Ammon's horn (tissue), 1 donor: ENCODE measurements around the gene CZIB.
"Not testable (repeated sequence)": the region's sequence is repeated elsewhere in the genome, so short reads cannot be mapped to it uniquely, and the experiment has no call there.

Experiments
- DNase-seq: peaks from one replicate; pipeline ENCODE4 v3.0.0-alpha.2; 2016; ENCODE audit warnings: low spot score

The CZIB gene

DNA sequence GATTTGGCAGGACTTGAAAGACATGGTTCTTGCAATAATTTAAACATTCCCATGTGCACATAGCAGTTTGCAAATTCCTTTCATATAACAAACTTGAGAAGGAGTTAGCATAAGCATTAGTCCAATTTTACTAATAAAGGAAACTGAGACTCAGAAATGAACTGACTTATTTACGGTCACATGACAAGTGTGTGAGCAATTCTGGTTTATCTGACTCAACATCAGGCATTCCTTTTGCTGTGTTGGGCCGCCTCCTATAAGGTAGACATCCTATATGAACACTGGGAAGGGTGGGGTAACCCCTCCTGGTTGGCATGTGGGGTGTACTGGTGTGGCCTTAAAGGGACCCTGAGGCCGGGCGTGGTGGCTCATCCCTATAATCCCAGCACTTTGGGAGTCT, 32.3 kb downstream of the CZIB start:
- no peak for DNase-seq

DNA sequence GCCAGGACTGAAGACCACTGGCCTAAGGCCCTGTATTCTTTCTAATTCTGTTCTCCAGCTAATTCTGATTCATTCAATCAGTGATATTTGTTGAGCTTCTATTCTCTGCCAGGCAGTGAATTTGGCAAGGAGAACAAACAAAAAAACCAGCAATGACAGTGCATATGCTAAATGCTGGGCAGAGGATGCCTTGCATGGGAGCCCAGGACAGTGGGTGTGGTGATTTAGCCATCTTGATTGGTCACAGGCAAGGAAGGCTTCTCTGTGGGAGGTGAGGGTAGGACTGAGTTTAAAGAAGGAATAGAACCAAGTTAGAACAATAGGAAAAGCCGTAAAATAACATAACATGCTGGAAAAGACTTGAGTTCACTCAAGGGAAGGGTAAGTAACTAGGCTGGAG, 33.0 kb downstream of the CZIB start:
- no peak for DNase-seq

DNA sequence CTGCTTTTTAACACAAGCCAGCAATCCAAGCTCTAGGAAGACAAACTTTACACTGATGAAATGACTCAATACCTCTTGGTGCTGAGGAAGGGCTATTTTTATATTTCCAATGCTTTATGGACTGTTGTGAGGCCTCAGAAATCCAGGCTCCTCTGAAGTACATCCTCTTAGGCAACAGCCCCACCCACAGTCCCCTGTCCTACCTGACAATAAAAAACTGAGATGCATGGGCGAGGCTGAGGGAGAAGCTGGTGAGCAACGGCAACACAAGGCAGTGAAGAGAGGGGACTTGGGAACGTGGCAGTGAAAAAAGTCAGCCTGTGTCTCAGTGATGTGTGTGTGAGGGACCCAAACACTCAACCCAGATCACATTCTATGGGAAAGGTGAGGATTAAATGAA, 33.9 kb downstream of the CZIB start:
- no peak for DNase-seq

DNA sequence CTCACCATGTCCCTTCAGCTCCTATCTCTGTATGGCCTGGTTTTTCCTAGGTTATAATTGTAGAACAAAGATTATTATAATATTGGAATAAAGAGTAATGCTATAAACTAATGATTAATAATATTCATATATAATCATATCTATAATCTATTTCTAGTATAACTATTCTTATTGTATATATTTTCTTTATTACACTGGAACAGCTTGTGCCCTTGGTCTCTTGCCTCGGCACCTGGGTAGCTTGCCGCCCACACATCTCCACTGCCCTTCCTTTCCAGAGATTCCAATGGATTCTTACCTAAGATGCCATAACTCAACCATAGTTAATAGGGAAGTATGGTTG, 34.5 kb downstream of the CZIB start:
- not testable (repeated sequence) for DNase-seq

DNA sequence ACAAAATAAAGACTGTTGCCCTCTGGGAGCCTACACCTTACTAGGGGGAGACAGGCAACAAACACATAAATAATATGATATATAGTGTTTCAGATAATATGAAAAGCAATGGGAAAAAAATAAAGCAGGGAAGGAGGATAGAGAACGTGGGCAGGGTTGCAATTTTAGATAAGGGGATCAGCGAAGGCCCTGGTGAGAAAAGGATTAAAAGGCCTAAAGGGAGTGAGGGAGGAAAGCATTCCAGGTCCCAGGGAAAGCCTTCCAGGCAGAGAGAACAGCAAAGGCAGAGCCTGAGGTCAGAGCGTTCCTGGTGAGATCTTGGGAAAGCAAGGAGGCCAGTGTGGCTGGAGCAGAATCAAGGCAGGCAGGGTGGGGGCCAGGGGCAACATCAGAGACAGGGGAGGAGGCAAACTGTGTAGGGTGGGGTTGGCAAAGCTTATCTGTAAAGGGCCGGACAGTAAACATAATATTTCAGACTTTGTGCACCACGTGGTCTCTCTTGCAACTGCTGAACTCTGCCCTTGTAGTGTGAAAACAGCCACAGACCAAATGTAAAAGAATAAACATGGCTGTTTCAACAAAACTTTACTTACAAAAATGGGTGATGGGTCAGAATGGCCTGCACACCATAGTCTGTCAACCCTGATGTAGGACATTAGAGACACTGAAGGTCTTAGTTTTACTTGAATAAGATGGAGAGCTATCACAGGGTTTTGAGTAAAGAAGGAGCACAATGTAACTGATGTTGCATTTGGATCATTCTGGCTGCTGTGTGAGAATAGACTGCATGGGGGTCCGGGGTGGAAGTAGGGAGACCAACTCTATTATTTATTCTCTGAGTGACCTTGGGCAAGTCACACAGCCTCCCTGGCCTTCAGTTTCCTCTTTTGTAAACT, 37.1 kb downstream of the CZIB start:
- no peak for DNase-seq

DNA sequence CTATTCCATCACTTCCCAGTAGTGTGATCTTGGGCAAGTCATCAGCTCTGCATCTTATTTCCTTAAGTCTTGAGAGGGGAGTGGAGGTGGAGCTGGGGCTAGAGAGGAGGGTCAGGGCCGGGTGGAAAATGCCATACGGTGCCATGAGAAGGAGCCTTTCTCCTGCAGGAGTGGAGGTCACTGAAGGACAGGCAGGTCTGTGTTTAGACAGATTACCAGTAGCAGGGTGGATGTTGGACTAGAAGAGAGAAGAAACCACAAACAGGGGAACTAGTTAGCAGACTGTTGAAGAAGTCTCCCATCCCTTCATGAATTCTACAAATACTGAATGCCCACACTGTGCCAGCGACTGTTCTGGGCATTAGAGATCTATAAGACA, 37.7 kb downstream of the CZIB start:
- no peak for DNase-seq

DNA sequence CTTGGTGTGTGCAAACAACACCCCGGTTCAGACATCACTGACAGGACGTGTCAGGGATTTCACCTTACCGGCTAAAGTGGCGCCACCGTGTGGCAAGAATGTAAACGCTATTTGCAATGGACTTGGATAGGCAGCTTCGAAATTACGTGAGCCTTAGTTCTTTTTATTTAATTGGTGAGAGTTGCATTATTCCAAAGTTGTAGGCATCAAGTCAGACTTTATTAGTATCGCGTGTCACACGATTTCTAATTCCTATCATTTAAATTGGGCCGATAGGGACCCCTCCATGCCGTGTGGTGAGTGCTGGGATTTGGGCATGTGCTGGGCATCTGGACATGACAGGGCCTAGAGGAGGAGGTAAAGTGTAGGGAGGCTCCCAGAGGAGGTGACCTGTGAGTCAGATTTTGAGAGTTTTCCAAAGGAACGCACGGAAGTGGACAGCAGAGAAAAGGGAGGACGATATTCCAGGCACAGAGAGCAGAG, 38.3 kb downstream of the CZIB start:
- DNase-seq = peak; percentile 85

DNA sequence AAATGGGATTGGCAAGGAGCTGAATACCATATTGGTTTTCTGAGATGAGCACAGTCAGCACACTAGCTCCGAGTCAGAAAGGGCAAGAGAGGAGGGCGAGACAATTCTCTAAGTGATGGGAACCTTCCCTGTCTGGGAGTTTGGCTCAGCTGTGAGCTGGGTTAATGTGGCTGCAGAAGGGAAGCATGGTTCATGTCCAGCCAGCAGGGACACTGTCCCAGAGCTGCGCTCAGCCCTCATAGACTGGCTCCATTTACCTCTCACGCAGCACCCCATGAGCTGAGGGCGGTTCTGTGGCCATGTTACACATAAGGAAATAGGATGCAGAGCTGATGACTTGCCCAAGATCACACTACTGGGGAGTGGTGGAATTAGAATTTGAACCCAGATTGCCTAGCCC, 39.5 kb downstream of the CZIB start:
- no peak for DNase-seq

DNA sequence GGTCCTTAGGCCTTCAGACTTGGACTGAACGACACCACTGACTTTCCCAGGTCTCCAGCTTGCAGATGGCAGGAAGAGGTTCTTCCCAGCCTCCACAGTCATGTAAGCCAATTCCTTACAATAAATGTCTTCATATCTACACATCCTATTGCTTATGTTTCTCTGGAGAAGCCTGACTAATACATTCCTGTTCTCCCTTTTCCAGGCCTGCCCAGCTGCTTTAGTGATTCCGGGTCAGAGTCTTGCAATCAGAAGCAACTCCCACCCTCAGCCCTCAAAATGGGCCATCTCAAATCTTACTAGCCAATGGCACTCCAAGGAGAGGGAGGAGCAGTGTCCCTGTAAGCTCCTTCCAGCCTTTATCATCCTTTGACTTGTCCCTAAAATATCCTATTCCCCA, 40.2 kb downstream of the CZIB start:
- no peak for DNase-seq

DNA sequence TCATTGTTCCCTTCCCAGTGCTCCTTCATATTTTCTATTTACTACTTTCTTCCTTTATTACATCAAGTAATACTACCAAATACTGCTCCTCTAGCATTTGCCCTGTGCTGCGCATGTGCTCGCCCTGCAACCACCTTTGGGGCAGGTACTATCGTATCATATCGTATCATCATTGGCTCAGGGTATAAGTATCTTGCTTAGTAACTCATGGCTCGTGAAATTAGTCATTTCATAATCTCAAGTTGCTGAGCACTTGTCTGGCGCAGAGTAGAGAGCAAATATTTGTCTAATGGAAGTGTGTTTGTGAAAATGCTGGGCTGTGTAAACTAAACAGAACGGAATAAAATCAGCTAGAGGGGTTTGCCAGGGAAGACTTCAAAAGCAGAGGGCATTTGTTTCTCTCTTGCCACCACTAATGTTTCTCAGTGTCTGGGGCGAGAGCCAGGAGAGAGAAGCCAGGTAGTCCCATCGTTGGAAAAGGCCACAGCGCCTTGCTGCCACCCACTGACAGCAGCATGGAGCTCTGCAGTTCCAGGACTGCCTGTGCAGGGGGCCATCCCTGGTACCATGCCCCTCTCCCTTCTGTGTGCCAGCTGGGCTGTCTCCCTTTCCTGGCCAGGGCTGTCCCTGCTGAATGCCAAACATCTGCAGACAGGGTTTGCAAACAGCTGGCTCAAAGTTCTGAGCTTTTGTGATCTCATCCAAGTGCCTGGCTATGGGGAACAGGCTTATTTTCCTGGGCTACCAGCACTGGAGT, 43.8 kb downstream of the CZIB start:
- peak; percentile 36 for DNase-seq

DNA sequence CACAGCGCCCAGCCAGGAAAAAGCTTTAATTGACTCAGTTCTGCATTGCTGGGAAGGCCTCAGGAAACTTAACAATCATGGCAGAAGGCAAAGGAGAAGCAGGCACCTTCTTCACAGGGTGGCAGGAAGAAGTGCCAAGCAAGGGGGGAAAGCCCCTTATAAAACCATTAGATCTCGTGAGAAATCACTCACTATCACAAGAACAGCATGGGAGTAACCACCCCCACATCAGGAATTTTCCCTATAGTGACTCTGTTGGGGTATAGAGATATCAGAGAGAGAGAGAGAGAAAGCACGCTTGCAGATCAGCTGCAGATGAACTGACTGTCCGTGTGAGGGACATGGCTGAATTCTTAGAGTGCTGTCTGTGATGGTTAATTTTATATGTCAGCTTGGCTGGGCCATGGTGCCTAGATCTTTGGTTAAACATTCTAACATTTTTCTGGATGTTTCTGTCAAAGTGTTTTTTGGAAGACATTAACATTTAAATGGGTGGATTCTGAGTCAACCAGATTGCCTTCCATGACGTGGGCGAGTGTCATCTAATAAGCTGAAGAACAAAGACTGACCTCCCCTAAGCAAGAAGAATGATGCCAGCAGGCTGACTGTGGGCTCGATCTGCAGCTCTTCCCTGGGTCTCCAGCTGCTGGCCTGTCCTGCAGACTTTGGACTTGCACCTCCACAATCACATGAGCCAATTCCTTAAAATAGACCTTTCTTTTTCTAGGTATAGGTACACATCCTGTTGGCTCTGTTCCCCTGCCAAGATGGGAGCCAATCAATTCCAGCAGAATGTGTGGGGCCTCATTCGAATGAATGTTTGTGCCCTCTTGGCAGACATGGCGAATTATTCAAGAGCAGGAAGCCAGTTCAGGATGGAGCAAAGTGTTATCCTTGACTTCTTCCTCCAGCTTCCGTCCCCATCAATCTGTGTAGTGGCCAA, 45.2 kb downstream of the CZIB start:
- no peak for DNase-seq

DNA sequence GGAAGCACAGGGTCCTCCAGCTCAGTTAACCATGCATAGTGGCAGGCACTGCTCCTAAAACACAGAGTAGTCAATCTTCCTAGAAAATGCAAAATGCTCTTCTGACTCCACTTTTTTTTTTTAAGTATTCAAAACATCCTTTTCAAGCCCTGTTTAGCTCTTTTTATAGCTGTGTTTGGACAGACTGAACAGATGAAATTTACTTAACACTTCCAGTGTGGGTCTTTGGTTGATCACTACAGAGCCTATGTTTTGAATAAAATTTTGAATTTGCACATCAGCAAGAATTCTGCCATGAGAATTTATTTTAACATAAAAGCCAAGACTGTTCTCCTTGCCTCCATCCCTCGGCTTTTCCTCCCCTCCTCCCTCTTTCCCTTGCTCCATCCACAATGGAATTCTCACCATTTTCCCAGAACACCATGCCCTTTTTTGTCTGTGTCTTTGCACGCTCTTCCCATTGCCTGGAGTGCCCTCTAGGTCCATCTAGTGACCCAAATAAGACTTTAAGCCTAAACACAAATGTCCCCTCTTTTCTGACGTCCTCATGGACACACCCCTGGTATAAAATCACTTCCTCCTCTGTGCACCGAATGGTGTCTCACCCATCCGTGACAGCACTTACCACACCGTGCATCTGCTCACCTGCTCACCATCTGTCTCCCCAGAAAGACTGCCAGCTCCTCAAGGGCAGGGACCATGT, 47.9 kb downstream of the CZIB start:
- DNase-seq = no peak

DNA sequence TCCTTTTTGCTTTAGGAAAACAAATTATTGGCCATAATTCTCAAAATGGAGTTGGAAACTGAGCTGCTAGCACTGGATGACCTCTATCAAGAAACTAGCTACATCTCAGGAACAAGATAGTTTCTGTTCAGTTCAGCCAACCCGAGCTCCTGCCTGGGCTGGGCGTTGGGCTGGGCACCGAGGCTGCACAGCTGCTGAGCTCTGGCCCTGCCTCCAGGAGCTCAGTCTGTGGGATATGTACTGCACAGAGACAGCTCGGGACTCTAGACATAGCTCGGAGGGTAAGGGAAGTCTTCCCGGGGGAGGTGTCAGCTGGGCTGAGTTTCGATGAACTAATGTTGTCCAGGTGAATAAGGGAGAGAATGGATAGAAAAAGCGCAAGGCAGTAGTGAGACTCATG, 53.5 kb downstream of the CZIB start:
- no peak for DNase-seq

DNA sequence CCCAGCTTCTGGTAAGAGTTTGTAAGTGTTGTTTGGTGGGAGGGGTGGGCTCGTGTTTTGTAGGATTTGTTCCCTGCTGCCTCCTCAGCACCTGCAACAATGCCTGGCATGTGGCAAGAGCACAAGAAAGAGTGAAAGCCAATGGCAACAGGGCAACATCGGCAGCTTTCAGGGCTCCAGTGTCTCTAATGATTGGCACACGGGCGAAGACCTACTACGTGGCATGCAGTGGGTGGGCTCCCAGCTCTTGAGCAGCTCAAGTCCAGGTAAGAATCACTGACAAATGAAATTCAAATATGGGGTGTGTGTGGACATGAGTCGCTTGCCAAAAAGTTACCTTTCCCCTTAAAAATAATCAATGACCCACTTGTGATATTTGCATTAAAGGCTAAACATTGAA, 54.1 kb downstream of the CZIB start:
- DNase-seq = no peak

DNA sequence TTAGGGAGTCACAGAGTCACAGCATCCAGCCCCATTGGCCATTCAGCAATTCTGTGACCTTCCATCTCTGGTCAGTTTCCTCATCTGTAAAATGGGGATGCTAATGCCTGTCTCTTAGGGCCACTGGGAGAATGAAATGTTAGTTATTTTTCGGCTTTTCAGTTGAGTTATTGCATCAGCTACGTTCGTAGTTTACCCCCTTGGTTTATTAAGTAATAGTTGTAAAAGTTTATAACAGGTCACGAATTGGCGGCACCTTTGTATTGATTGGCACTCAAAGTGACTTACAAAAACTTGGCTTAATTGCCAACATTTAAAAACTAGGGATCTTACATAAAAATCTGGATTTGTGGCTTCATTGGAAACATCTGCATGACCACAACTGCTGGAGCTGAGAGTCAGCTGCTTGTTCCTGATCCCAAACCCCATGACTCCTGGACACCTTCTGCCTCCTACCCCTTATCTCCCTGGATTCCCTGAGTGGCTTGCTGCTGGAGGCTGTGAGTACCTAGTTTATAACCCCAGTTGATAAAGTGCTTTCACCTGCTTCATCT, 54.9 kb downstream of the CZIB start:
- no peak for DNase-seq
